CD14-positive monocyte (primary cell): ENCODE results near the gene TMEM147. TPM values are rescaled to one million over a fixed set of nuclear protein-coding genes. Genes with fewer than 3 reads are reported as not detected.
"Not testable (repeated sequence)": the region's sequence is repeated elsewhere in the genome, so short reads cannot be mapped to it uniquely, and the experiment has no call there.

Experiments used
- DNase-seq, 3 donors: peaks; one replicate each; pipeline ENCODE4 v3.0.0-alpha.2; 2011 to 2022
- H2AFZ ChIP-seq: 2 replicates; pipeline ENCODE4 v1.6.0; 2012; ENCODE audit warnings: mild to moderate bottlenecking, low read depth, low read length, inconsistent platforms; ENCODE audit not compliant: insufficient read depth, poor library complexity, severe bottlenecking
- H3K27ac ChIP-seq, 2 donors: 1 replicate in 1 of 2; 2 replicates in 1 of 2; pipeline ENCODE4 v1.5.1; 2012 to 2013; ENCODE audit warnings: low read length in 2 of 2, control low read depth in 1 of 2, inconsistent platforms in 1 of 2, low read depth in 1 of 2, mild to moderate bottlenecking in 1 of 2
- H3K27me3 ChIP-seq, 2 donors: one replicate each; pipeline versions ENCODE4 v1.6.0 to v1.6.1; 2011 to 2013; ENCODE audit warnings: low read length in 2 of 2; ENCODE audit not compliant: control insufficient read depth in 2 of 2, insufficient read depth in 2 of 2
- H3K36me3 ChIP-seq, 2 donors: replicated peaks in 1 of 2; 1 replicate in 1 of 2; 2 replicates in 1 of 2; pipeline versions ENCODE4 v1.5.1 to v1.6.1; 2012 to 2013; ENCODE audit warnings: low read length in 2 of 2, control low read depth in 1 of 2, inconsistent platforms in 1 of 2, mild to moderate bottlenecking in 1 of 2; ENCODE audit not compliant: insufficient read depth in 2 of 2, control insufficient read depth in 1 of 2
- H3K4me1 ChIP-seq, 2 donors: 1 replicate in 1 of 2; 2 replicates in 1 of 2; pipeline versions ENCODE4 v1.5.1 to v1.6.1; 2012 to 2013; ENCODE audit warnings: low read length in 2 of 2, control low read depth in 1 of 2, inconsistent platforms in 1 of 2, mild to moderate bottlenecking in 1 of 2, moderate library complexity in 1 of 2; ENCODE audit not compliant: insufficient read depth in 2 of 2, control insufficient read depth in 1 of 2
- H3K4me2 ChIP-seq: replicated peaks from 2 replicates; pipeline ENCODE3; 2012; ENCODE audit warnings: low read length, moderate library complexity, mild to moderate bottlenecking; ENCODE audit not compliant: poor library complexity, severe bottlenecking; ENCODE audit errors: extremely low read depth
- H3K4me3 ChIP-seq, 3 experiments: fragments of 200-600 bp in 1 of 3; sonication (generic) in 1 of 3; replicated peaks in 1 of 3; 1 replicate in 2 of 3; 2 replicates in 1 of 3; pipeline ENCODE4 v1.5.1; 2011 to 2013; ENCODE audit warnings: low read length in 3 of 3, mild to moderate bottlenecking in 3 of 3, control low read depth in 2 of 3, low read depth in 2 of 3, inconsistent platforms in 1 of 3, moderate library complexity in 1 of 3
- H3K79me2 ChIP-seq: 2 replicates; pipeline ENCODE4 v1.6.0; 2012; ENCODE audit warnings: mild to moderate bottlenecking, control low read depth, inconsistent platforms, low read length, moderate library complexity; ENCODE audit not compliant: insufficient read depth
- H3K9ac ChIP-seq: 2 replicates; pipeline ENCODE4 v1.6.0; 2017; ENCODE audit warnings: low read length, mild to moderate bottlenecking; ENCODE audit not compliant: insufficient read depth, poor library complexity, severe bottlenecking
- H3K9me3 ChIP-seq, 2 donors: replicated peaks in 1 of 2; 1 replicate in 1 of 2; 2 replicates in 1 of 2; pipeline versions ENCODE4 v1.5.1 to v1.6.1; 2012 to 2013; ENCODE audit warnings: low read length in 2 of 2, control low read depth in 1 of 2; ENCODE audit not compliant: control insufficient read depth in 1 of 2, insufficient read depth in 1 of 2
- H4K20me1 ChIP-seq: 2 replicates; pipeline ENCODE4 v1.6.0; 2012; ENCODE audit warnings: mild to moderate bottlenecking, low read length, control low read depth, moderate library complexity; ENCODE audit not compliant: insufficient read depth
- H3K27ac Mint-ChIP-seq, 7 donors: one replicate each; pipeline ENCODE4 v1.8.0; 2020; ENCODE audit warnings: mild to moderate bottlenecking in 7 of 7, mixed read lengths in 7 of 7, moderate library complexity in 6 of 7, inconsistent platforms in 2 of 7
- H3K27me3 Mint-ChIP-seq, 3 donors: one replicate each; pipeline ENCODE4 v1.8.0; 2021 to 2022; ENCODE audit warnings: low read depth in 3 of 3, mild to moderate bottlenecking in 3 of 3, mixed read lengths in 3 of 3, moderate library complexity in 3 of 3, inconsistent platforms in 1 of 3
- H3K36me3 Mint-ChIP-seq, 2 donors: one replicate each; pipeline ENCODE4 v1.8.0; 2020; ENCODE audit warnings: mixed read lengths in 2 of 2, inconsistent platforms in 1 of 2, mild to moderate bottlenecking in 1 of 2
- H3K4me1 Mint-ChIP-seq: one replicate; pipeline ENCODE4 v1.8.0; 2020; ENCODE audit warnings: mild to moderate bottlenecking, mixed read lengths
- H3K4me3 Mint-ChIP-seq, 2 donors: one replicate each; pipeline ENCODE4 v1.8.0; 2020; ENCODE audit warnings: mild to moderate bottlenecking in 2 of 2, mixed read lengths in 2 of 2, moderate library complexity in 1 of 2
- H3K9me3 Mint-ChIP-seq, 7 donors: one replicate each; pipeline ENCODE4 v1.8.0; 2020 to 2022; ENCODE audit warnings: mixed read lengths in 7 of 7, mild to moderate bottlenecking in 6 of 7, moderate library complexity in 6 of 7, inconsistent platforms in 2 of 7
- CTCF ChIP-seq: fragments of 200-600 bp; IDR thresholded peaks from one replicate; pipeline ENCODE4 v1.8.0; 2022; ENCODE audit warnings: antibody characterized with exemption, mild to moderate bottlenecking
- WGBS: methylation state at CpG from one replicate; pipeline ENCODE4 v1.1.5; 2013; ENCODE audit warnings: missing lambda C conversion rate; ENCODE audit not compliant: insufficient coverage; 5-methylcytosine and 5-hydroxymethylcytosine counted together
- intact Hi-C, 2 donors: fragments of 100-400 bp; cut with micrococcal nuclease; formaldehyde crosslinking; loops; one replicate each; pipeline versions ENCODE4 v1.15.0 to v1.15.1; 2023
- polyA plus RNA-seq, 3 donors: library from polyadenylated mRNA; depleted of rRNA in 1 of 3; unstranded in 2 of 3; stranded (reverse) in 1 of 3; fragments of 300-500 nt in 2 of 3; fragments of >200 nt in 1 of 3; fragmentation: Illumina TruSeq in 2 of 3; gene quantifications; 1 replicate in 2 of 3; 2 replicates in 1 of 3; pipeline ENCODE4 v1.2.3, GENCODE V29; 2012 to 2021

TMEM147 gene
- polyA plus RNA-seq, 3 donors: 75.5 to 165 (median 165) TPM

DNA sequence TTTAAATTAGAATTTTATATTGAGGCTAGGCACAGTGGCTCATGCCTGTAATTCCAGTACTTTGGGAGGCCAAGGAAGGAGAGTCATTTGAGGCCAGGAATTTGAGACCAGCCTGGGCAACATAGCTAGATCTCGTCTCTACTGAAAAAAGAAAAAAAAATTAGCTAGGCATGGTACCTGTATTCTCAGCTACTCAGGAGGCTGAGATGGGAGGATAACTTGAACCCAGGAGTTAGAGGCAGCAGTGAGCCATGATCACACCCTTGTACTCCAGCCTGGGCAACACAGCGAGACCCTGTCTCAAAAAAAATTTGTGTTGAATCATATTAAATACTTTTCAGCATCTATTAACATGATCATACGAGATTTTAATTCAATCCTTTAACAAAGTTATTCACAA is 45.4 kb downstream of the TMEM147 start:
- no peak overlapping the region for H3K27ac Mint-ChIP-seq
- H3K9ac ChIP-seq: no peak overlapping the region
- 100% methylated on average over 2 of the region's 3 CpGs for WGBS
- H4K20me1 ChIP-seq: no peaks in the 10 kb centered on the region
- H3K4me1 ChIP-seq: no peaks in the 10 kb centered on the region
- no peak overlapping the region for H3K4me3 Mint-ChIP-seq
- no peak overlapping the region for H2AFZ ChIP-seq
- no peaks in the 10 kb centered on the region for H3K4me1 Mint-ChIP-seq
- TF ChIP-seq CTCF: no peak
- H3K4me2 ChIP-seq: no peak overlapping the region
- H3K36me3 Mint-ChIP-seq: no peaks in the 10 kb centered on the region
- peaks cover 0 to 2% of the 10 kb centered on the region in 2 donors for H3K27me3 ChIP-seq
- intact Hi-C loops: no loop called here
- peaks cover 0 to 5% (median 2%) of the 10 kb centered on the region in 7 donors for H3K9me3 Mint-ChIP-seq
- no peak for DNase-seq
- H3K79me2 ChIP-seq: no peaks in the 10 kb centered on the region
- no peaks in the 10 kb centered on the region for H3K36me3 ChIP-seq
- no peak overlapping the region for H3K27ac ChIP-seq
- peaks cover 0 to 3% of the 10 kb centered on the region in 2 donors for H3K9me3 ChIP-seq
- no peak overlapping the region for H3K4me3 ChIP-seq
- H3K27me3 Mint-ChIP-seq: peaks cover 8 to 16% (median 11%) of the 10 kb centered on the region in 3 donors

- Mint-ChIP-seq H3K4me1 (no peaks in the 10 kb centered on the region), H3K27me3 (peaks cover 5 to 9% (median 8%) of the 10 kb centered on the region in 3 donors), H3K36me3 (no peaks in the 10 kb centered on the region), H3K9me3 (peaks cover 0 to 3% (median 0%) of the 10 kb centered on the region in 7 donors), H3K27ac (peak overlapping the region in 1 of 7 donors; percentile 45), H3K4me3 (no peak overlapping the region)
- no peaks in the 10 kb centered on the region for H3K27me3 ChIP-seq
- no peak overlapping the region for H3K27ac ChIP-seq
- H4K20me1 ChIP-seq: no peaks in the 10 kb centered on the region
- no peaks in the 10 kb centered on the region for H3K36me3 ChIP-seq
- H3K9me3 ChIP-seq: no peaks in the 10 kb centered on the region
- H3K79me2 ChIP-seq: no peaks in the 10 kb centered on the region
- no peak overlapping the region for H3K4me3 ChIP-seq
- peak in 2 of 3 donors; percentile 26 to 29 for DNase-seq
- 39% methylated on average over 5 of the region's 8 CpGs for WGBS
- H3K4me2 ChIP-seq: no peak overlapping the region
- H3K4me1 ChIP-seq: no peaks in the 10 kb centered on the region
- intact Hi-C loops: no loop called here
- peak; percentile 37 for TF ChIP-seq CTCF
- no peak overlapping the region for H3K9ac ChIP-seq
- no peak overlapping the region for H2AFZ ChIP-seq
These were observed 46.8 kb downstream of the TMEM147 start for GRCh38 chr19:35592226-35592625.

DNA sequence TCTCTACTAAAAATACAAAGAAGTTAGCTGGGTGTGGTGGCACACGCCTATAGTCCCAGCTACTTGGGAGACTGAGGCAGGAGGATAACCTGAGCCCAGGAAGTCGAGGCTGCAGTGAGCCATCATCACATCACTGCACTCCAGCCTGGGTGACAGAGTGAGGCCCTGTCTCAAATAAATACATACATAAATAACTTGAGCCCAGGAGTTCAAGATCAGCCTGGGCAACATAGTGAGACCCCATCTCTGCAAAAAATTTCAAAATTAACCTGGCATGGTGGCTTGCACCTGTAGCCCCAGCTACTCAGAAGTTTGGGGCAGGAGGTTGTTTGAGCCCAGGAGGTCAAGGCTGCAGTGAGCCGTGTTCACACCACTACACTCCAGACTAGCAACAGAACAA is 49.6 kb downstream of the TMEM147 start:
- H3K4me3 ChIP-seq, H3K36me3 Mint-ChIP-seq, H3K27me3 ChIP-seq, H3K9ac ChIP-seq, H3K4me1 ChIP-seq, H3K4me2 ChIP-seq, H3K4me3 Mint-ChIP-seq, H3K9me3 Mint-ChIP-seq, H3K27ac ChIP-seq, H3K9me3 ChIP-seq, H3K79me2 ChIP-seq, H2AFZ ChIP-seq, H3K4me1 Mint-ChIP-seq, DNase-seq, H3K27ac Mint-ChIP-seq, H3K36me3 ChIP-seq, H4K20me1 ChIP-seq, intact Hi-C loops: not testable (repeated sequence)
- WGBS: 86% methylated on average over 2 of the region's 3 CpGs
- peaks cover 6 to 16% (median 11%) of the 10 kb centered on the region in 3 donors for H3K27me3 Mint-ChIP-seq
